T1000 (cell line): Measurements from ENCODE around the gene ZNF385A.
"Not testable (repeated sequence)": the region's sequence is repeated elsewhere in the genome, so short reads cannot be mapped to it uniquely, and the experiment has no call there.

Experiments
- DNase-seq: peaks from one replicate; lab custom pipeline; 2025; ENCODE audit warnings: mixed read lengths; lab: John Stamatoyannopoulos, UW

Gene ZNF385A

GRCh38 chr12:54355104-54355815 lies 29.3 kb downstream of the ZNF385A start:
- DNase-seq: no peak

- DNase-seq: not testable (repeated sequence)
These were observed 30.3 kb downstream of the ZNF385A start for GRCh38 chr12:54354271-54354670.

GRCh38 chr12:54352891-54353874 lies 31.4 kb downstream of the ZNF385A start:
- DNase-seq: no peak

GRCh38 chr12:54352022-54352531 lies 32.5 kb downstream of the ZNF385A start:
- no peak for DNase-seq

DNA sequence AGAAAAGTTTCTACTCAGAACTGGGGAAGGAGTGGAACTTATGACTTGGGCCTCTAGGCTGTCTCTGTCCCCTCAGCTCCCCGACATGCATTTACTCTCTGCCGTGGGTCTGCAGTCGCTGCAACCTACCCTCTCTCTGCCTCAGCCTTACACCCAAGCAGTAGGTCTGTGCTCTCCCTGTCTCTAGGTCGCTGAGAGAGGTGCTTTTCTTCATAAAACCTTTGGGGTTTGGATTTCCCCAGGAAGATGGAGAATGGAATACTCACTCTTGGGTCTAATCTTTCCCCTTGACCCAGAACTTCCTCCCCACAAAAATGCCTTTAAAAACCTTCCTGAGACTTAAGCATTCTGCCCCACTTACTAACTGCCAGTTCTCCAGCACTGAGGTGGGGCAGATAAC lies 33.2 kb downstream of the ZNF385A start:
- no peak for DNase-seq

DNA sequence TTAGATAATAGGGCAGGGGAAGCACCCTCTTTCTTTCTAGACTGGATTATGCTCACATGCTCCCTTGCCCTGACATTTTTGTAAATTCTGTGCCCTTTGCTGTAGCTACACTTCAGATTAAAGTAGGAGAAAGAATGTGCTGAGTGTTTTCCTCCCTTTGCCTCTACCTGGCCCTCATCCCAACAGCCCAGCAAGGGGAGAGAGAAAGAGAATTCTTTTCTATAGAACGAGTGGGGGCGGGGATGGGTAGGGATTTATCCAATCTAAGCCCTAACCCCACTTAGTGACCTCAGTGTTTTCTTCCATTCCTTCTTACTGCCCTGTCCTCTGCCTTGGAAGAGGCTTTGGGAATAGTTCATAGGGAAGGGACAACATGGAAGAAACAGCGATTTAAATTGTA lies 33.8 kb downstream of the ZNF385A start:
- DNase-seq: no peak

DNA sequence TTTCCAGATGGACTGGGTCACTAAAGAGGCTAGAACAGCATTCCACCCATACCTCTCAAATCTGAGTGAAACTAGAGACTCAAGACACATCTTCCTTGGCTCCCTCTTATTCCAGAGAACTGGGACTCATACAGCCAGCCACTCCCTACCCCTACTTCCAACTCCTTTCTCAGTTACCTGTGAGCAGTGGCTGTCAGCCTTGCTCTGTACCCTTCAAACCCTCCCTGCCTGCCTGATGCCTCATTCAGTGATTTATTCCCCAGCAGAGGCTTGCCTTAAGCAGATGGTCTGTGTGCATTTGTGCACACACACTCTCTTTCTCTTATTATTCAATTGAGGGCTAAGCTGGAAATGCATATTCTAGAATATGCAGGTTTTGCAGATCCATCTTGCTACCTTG lies 34.9 kb downstream of the ZNF385A start:
- no peak for DNase-seq

- DNase-seq: no peak
These were observed 35.5 kb downstream of the ZNF385A start for GRCh38 chr12:54349036-54349435.

GRCh38 chr12:54341378-54342300 lies 42.9 kb downstream of the ZNF385A start:
- DNase-seq: no peak

DNA sequence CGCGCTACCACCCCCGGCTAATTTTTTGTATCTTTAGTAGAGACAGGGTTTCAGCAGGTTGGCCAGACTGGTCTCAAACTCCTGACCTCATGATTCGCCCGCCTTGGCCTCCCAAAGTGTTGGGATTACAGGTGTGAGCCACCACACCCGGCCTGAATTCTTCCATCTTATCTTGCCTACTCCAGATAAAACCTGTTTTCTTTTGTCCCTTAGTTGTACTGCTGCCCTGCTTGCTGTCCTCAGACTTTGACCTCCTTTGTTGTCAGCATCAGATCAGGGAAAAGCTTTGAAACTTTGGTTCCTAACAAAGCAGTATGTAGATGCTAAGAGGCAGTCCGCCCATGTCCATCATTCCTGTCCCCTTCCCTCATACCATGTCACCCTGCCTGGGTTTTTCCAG lies 43.7 kb downstream of the ZNF385A start:
- DNase-seq: no peak

- no peak for DNase-seq
These were observed 45.7 kb downstream of the ZNF385A start for GRCh38 chr12:54338698-54339296.

- DNase-seq: no peak
These were observed 46.5 kb downstream of the ZNF385A start for GRCh38 chr12:54337854-54338650.

DNA sequence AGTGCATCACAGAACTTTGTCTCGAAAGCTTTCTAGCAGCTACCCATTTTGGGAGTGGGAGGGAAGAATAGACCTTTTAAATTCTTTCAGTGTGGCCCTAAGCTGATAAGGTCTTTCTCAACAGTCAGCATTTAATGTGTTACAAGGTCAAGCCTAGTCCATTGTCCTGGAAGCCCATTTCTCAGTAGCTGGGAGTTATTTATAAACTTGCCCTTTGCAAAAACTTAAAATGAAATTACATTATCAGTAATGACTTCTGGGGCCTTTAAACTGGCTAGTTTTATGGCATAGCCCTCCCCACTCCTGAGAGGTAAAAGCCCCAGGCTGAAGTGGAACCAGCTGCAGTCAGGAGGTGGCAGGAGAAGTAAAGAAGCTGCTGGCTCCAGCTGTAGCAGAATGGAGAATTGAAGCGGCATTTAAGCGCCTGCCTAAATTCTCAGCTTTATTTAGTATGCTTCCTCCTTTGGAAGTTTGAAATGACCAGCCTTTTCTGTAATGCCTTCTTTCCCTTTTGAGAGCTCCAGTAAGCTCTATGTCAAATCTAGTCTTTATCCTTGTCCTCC lies 47.2 kb downstream of the ZNF385A start:
- no peak for DNase-seq

GRCh38 chr12:54333420-54334034 lies 51.0 kb downstream of the ZNF385A start:
- DNase-seq: no peak

GRCh38 chr12:54331461-54331860 lies 53.1 kb downstream of the ZNF385A start:
- no peak for DNase-seq

DNA sequence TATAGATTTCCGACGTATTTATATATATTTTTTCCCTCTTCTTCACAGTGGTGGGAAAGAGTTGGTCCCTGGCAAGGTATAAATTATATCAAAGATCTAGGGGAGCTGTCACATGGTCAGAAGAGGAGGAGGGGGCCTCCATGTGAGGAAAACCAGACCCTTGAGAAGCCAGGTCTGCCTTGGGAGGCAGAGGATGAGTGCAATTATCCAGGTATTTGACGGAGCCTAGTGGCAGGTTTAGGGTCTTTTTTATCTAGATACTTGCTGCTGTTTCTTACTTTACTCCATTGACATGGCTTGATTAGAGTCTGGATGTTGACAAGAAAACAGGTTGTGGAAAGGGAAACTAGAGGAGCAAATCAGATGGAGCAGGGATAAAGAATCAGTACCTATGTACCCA lies 54.1 kb downstream of the ZNF385A start:
- DNase-seq: no peak

DNA sequence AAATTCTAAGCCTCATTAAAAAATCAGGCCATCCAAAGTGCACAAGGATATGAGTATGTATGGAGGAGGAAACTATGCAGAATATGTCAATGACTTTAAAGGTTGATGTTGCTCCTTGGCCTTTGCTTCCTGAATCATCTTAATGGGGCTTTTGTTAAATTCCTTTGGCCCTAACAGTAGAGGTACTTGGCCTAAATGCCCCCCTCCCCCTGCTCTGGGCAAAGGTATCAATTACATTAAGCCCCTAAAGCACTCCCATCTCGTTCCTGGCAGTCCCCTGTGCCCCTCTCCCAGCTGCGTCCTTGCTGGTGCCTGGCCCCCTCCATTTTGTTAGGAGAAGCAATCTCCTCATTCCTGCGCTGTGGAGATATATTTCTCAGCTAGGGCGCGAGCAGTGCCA lies 54.8 kb downstream of the ZNF385A start:
- DNase-seq: no peak

GRCh38 chr12:54328595-54329337 lies 55.8 kb downstream of the ZNF385A start:
- no peak for DNase-seq
